ENCODE measurements around the gene UBE2I. TPM values are rescaled to one million over a fixed set of nuclear protein-coding genes. Genes with fewer than 3 reads are reported as not detected.

The UBE2I gene
- total RNA-seq, 2 donors from 2014 or later: 58.2 to 110 TPM

DNA sequence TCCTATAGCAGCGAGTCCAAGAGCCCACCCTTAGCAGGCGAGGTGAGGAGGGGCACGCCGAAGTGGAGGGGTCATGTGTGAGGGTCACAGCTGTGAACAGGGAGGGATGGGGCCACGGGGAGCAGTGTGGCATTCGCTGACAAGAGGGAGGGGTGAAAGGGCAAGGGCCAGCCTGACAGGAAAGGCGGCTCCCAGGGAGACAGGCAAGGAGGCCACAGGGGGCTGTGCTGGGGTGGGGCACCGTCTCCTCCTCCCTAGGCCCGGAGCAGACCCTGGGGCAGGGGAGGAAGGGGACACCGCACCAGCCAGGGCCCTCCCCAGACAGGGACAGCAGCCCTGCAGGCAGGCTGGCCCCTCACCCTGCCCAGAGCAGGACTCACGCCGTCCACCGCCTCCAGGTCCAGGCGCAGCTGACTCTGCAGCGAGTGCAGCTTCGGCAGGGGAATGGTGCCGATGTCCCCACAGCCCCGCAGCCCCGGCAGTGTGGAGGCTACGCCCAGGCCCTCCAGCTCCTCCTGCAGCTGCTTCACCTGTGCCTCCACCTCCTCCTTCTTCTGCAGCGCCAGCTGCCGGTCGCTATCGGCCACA lies 57.4 kb downstream of the UBE2I start:
- no peaks in the 10 kb centered on the region for H3K9me3 ChIP-seq
- H3K36me3 ChIP-seq: peaks cover 5 to 10% of the 10 kb centered on the region in 2 donors
- TF ChIP-seq, protein P1, sequence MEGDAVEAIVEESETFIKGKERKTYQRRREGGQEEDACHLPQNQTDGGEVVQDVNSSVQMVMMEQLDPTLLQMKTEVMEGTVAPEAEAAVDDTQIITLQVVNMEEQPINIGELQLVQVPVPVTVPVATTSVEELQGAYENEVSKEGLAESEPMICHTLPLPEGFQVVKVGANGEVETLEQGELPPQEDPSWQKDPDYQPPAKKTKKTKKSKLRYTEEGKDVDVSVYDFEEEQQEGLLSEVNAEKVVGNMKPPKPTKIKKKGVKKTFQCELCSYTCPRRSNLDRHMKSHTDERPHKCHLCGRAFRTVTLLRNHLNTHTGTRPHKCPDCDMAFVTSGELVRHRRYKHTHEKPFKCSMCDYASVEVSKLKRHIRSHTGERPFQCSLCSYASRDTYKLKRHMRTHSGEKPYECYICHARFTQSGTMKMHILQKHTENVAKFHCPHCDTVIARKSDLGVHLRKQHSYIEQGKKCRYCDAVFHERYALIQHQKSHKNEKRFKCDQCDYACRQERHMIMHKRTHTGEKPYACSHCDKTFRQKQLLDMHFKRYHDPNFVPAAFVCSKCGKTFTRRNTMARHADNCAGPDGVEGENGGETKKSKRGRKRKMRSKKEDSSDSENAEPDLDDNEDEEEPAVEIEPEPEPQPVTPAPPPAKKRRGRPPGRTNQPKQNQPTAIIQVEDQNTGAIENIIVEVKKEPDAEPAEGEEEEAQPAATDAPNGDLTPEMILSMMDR (IDR thresholded peaks at IDR 0.05): peak in 1 of 4 experiments; percentile 43
- no peak for TF ChIP-seq POLR2A (IDR thresholded peaks at IDR 0.05)
- peak overlapping the region; percentile 67 to 77 for H3K27ac ChIP-seq
- peaks cover 5% of the 10 kb centered on the region for H3K4me1 ChIP-seq (replicated peaks)
- no peaks in the 10 kb centered on the region for H3K27me3 ChIP-seq (replicated peaks; ENCODE audit: insufficient read depth)
- no peak overlapping the region for H3K4me3 ChIP-seq
- WGBS: 75% methylated on average over 23 of the region's 24 CpGs
- intact Hi-C loops (cut with DNase I): loop anchor here (10.0 kb wide), 1 partner anchor 62 kb away; the partner anchor contains the start of gene UBE2I
- DNase-seq (ENCODE audit: low spot score): no peak

GRCh38 chr16:1367486-1368174 lies 58.2 kb downstream of the UBE2I start:
- H3K4me3 ChIP-seq: no peak overlapping the region
- peak; percentile 74 for DNase-seq (ENCODE audit: low spot score)
- H3K4me1 ChIP-seq (replicated peaks): peaks cover 5% of the 10 kb centered on the region
- WGBS: 56% methylated on average over 27 of the region's 27 CpGs
- peak overlapping the region; percentile 67 to 77 for H3K27ac ChIP-seq
- no peaks in the 10 kb centered on the region for H3K27me3 ChIP-seq (replicated peaks; ENCODE audit: insufficient read depth)
- peaks cover 2 to 5% of the 10 kb centered on the region in 2 donors for H3K36me3 ChIP-seq
- TF ChIP-seq POLR2A (IDR thresholded peaks at IDR 0.05): no peak
- no peak for TF ChIP-seq POLR2AphosphoS5 (IDR thresholded peaks at IDR 0.05)
- TF ChIP-seq, protein P1 (IDR thresholded peaks at IDR 0.05): no peak
- H3K9me3 ChIP-seq: no peaks in the 10 kb centered on the region
- intact Hi-C loops (cut with DNase I): loop anchor here (10.0 kb wide), 1 partner anchor 63 kb away; the partner anchor contains the start of gene UBE2I

GRCh38 chr16:1371054-1371978 lies 61.9 kb downstream of the UBE2I start:
- H3K36me3 ChIP-seq: no peaks in the 10 kb centered on the region

GRCh38 chr16:1372292-1372950 lies 63.0 kb downstream of the UBE2I start:
- H3K27me3 ChIP-seq (replicated peaks; ENCODE audit: insufficient read depth): no peaks in the 10 kb centered on the region
- H3K4me1 ChIP-seq (replicated peaks): peaks cover 5% of the 10 kb centered on the region
- no peak for TF ChIP-seq POLR2A (IDR thresholded peaks at IDR 0.05)
- TF ChIP-seq, protein P1 (IDR thresholded peaks at IDR 0.05): no peak
- TF ChIP-seq POLR2AphosphoS5 (IDR thresholded peaks at IDR 0.05): no peak
- H3K9me3 ChIP-seq: no peaks in the 10 kb centered on the region
- WGBS: 92% methylated on average over 16 of the region's 21 CpGs
- DNase-seq (ENCODE audit: low spot score): no peak
- H3K4me3 ChIP-seq: no peak overlapping the region
- intact Hi-C loops (cut with DNase I): no loop called here
- no peaks in the 10 kb centered on the region for H3K36me3 ChIP-seq
- no peak overlapping the region for H3K27ac ChIP-seq

More at GRCh38 chr16:1371054-1371978, 61.9 kb downstream of the UBE2I start:
- H3K27ac ChIP-seq: no peak overlapping the region
- no peaks in the 10 kb centered on the region for H3K27me3 ChIP-seq (replicated peaks; ENCODE audit: insufficient read depth)
- no peak for DNase-seq (ENCODE audit: low spot score)
- intact Hi-C loops (cut with DNase I): no loop called here
- no peaks in the 10 kb centered on the region for H3K9me3 ChIP-seq
- no peak overlapping the region for H3K4me3 ChIP-seq
- 87% methylated on average over 26 of the region's 33 CpGs for WGBS
- peaks cover 5% of the 10 kb centered on the region for H3K4me1 ChIP-seq (replicated peaks)
- TF ChIP-seq, protein P1 (IDR thresholded peaks at IDR 0.05): no peak
- no peak for TF ChIP-seq POLR2A (IDR thresholded peaks at IDR 0.05)
- no peak for TF ChIP-seq POLR2AphosphoS5 (IDR thresholded peaks at IDR 0.05)

Data from prostate gland (tissue), 2 donors.